CD14-positive monocyte (primary cell): ENCODE measurements around the gene FNDC10. TPM values are rescaled to one million over a fixed set of nuclear protein-coding genes. Genes with fewer than 3 reads are reported as not detected.
"Not testable (repeated sequence)": the region's sequence is repeated elsewhere in the genome, so short reads cannot be mapped to it uniquely, and the experiment has no call there.

Experiments used
- DNase-seq, 3 donors: peaks; one replicate each; pipeline ENCODE4 v3.0.0-alpha.2; 2011 to 2022
- H2AFZ ChIP-seq: 2 replicates; pipeline ENCODE4 v1.6.0; 2012; ENCODE audit warnings: mild to moderate bottlenecking, low read depth, low read length, inconsistent platforms; ENCODE audit not compliant: insufficient read depth, poor library complexity, severe bottlenecking
- H3K27ac ChIP-seq, 2 donors: 1 replicate in 1 of 2; 2 replicates in 1 of 2; pipeline ENCODE4 v1.5.1; 2012 to 2013; ENCODE audit warnings: low read length in 2 of 2, control low read depth in 1 of 2, inconsistent platforms in 1 of 2, low read depth in 1 of 2, mild to moderate bottlenecking in 1 of 2
- H3K27me3 ChIP-seq, 2 donors: one replicate each; pipeline versions ENCODE4 v1.6.0 to v1.6.1; 2011 to 2013; ENCODE audit warnings: low read length in 2 of 2; ENCODE audit not compliant: control insufficient read depth in 2 of 2, insufficient read depth in 2 of 2
- H3K36me3 ChIP-seq, 2 donors: replicated peaks in 1 of 2; 1 replicate in 1 of 2; 2 replicates in 1 of 2; pipeline versions ENCODE4 v1.5.1 to v1.6.1; 2012 to 2013; ENCODE audit warnings: low read length in 2 of 2, control low read depth in 1 of 2, inconsistent platforms in 1 of 2, mild to moderate bottlenecking in 1 of 2; ENCODE audit not compliant: insufficient read depth in 2 of 2, control insufficient read depth in 1 of 2
- H3K4me1 ChIP-seq, 2 donors: 1 replicate in 1 of 2; 2 replicates in 1 of 2; pipeline versions ENCODE4 v1.5.1 to v1.6.1; 2012 to 2013; ENCODE audit warnings: low read length in 2 of 2, control low read depth in 1 of 2, inconsistent platforms in 1 of 2, mild to moderate bottlenecking in 1 of 2, moderate library complexity in 1 of 2; ENCODE audit not compliant: insufficient read depth in 2 of 2, control insufficient read depth in 1 of 2
- H3K4me2 ChIP-seq: replicated peaks from 2 replicates; pipeline ENCODE3; 2012; ENCODE audit warnings: low read length, moderate library complexity, mild to moderate bottlenecking; ENCODE audit not compliant: poor library complexity, severe bottlenecking; ENCODE audit errors: extremely low read depth
- H3K4me3 ChIP-seq, 3 experiments: fragments of 200-600 bp in 1 of 3; sonication (generic) in 1 of 3; replicated peaks in 1 of 3; 1 replicate in 2 of 3; 2 replicates in 1 of 3; pipeline ENCODE4 v1.5.1; 2011 to 2013; ENCODE audit warnings: low read length in 3 of 3, mild to moderate bottlenecking in 3 of 3, control low read depth in 2 of 3, low read depth in 2 of 3, inconsistent platforms in 1 of 3, moderate library complexity in 1 of 3
- H3K79me2 ChIP-seq: 2 replicates; pipeline ENCODE4 v1.6.0; 2012; ENCODE audit warnings: mild to moderate bottlenecking, control low read depth, inconsistent platforms, low read length, moderate library complexity; ENCODE audit not compliant: insufficient read depth
- H3K9ac ChIP-seq: 2 replicates; pipeline ENCODE4 v1.6.0; 2017; ENCODE audit warnings: low read length, mild to moderate bottlenecking; ENCODE audit not compliant: insufficient read depth, poor library complexity, severe bottlenecking
- H3K9me3 ChIP-seq, 2 donors: replicated peaks in 1 of 2; 1 replicate in 1 of 2; 2 replicates in 1 of 2; pipeline versions ENCODE4 v1.5.1 to v1.6.1; 2012 to 2013; ENCODE audit warnings: low read length in 2 of 2, control low read depth in 1 of 2; ENCODE audit not compliant: control insufficient read depth in 1 of 2, insufficient read depth in 1 of 2
- H4K20me1 ChIP-seq: 2 replicates; pipeline ENCODE4 v1.6.0; 2012; ENCODE audit warnings: mild to moderate bottlenecking, low read length, control low read depth, moderate library complexity; ENCODE audit not compliant: insufficient read depth
- H3K27ac Mint-ChIP-seq, 7 donors: one replicate each; pipeline ENCODE4 v1.8.0; 2020; ENCODE audit warnings: mild to moderate bottlenecking in 7 of 7, mixed read lengths in 7 of 7, moderate library complexity in 6 of 7, inconsistent platforms in 2 of 7
- H3K27me3 Mint-ChIP-seq, 3 donors: one replicate each; pipeline ENCODE4 v1.8.0; 2021 to 2022; ENCODE audit warnings: low read depth in 3 of 3, mild to moderate bottlenecking in 3 of 3, mixed read lengths in 3 of 3, moderate library complexity in 3 of 3, inconsistent platforms in 1 of 3
- H3K36me3 Mint-ChIP-seq, 2 donors: one replicate each; pipeline ENCODE4 v1.8.0; 2020; ENCODE audit warnings: mixed read lengths in 2 of 2, inconsistent platforms in 1 of 2, mild to moderate bottlenecking in 1 of 2
- H3K4me1 Mint-ChIP-seq: one replicate; pipeline ENCODE4 v1.8.0; 2020; ENCODE audit warnings: mild to moderate bottlenecking, mixed read lengths
- H3K4me3 Mint-ChIP-seq, 2 donors: one replicate each; pipeline ENCODE4 v1.8.0; 2020; ENCODE audit warnings: mild to moderate bottlenecking in 2 of 2, mixed read lengths in 2 of 2, moderate library complexity in 1 of 2
- H3K9me3 Mint-ChIP-seq, 7 donors: one replicate each; pipeline ENCODE4 v1.8.0; 2020 to 2022; ENCODE audit warnings: mixed read lengths in 7 of 7, mild to moderate bottlenecking in 6 of 7, moderate library complexity in 6 of 7, inconsistent platforms in 2 of 7
- WGBS: methylation state at CpG from one replicate; pipeline ENCODE4 v1.1.5; 2013; ENCODE audit warnings: missing lambda C conversion rate; ENCODE audit not compliant: insufficient coverage; 5-methylcytosine and 5-hydroxymethylcytosine counted together
- intact Hi-C, 2 donors: fragments of 100-400 bp; cut with micrococcal nuclease; formaldehyde crosslinking; loops; one replicate each; pipeline versions ENCODE4 v1.15.0 to v1.15.1; 2023
- polyA plus RNA-seq, 3 donors: library from polyadenylated mRNA; depleted of rRNA in 1 of 3; unstranded in 2 of 3; stranded (reverse) in 1 of 3; fragments of 300-500 nt in 2 of 3; fragments of >200 nt in 1 of 3; fragmentation: Illumina TruSeq in 2 of 3; gene quantifications; 1 replicate in 2 of 3; 2 replicates in 1 of 3; pipeline ENCODE4 v1.2.3, GENCODE V29; 2012 to 2021

FNDC10 gene
- polyA plus RNA-seq, 3 donors, result 0.46 to 3.4 (median 1.5) TPM

GRCh38 chr1:1646326-1646725, 46.4 kb upstream of the FNDC10 start:
- H3K4me2 ChIP-seq, H3K4me3 ChIP-seq, H3K27ac Mint-ChIP-seq, H3K79me2 ChIP-seq, H4K20me1 ChIP-seq, H2AFZ ChIP-seq, intact Hi-C loops, H3K27me3 ChIP-seq, H3K9ac ChIP-seq, H3K27ac ChIP-seq, DNase-seq, H3K9me3 Mint-ChIP-seq, H3K9me3 ChIP-seq, H3K4me3 Mint-ChIP-seq, H3K27me3 Mint-ChIP-seq, H3K4me1 Mint-ChIP-seq, H3K4me1 ChIP-seq: not testable (repeated sequence)
- H3K36me3 Mint-ChIP-seq, result peaks cover 44 to 55% of the 10 kb centered on the region in 2 donors
- WGBS, result no CpG with 5 or more reads among the region's 5 CpGs
- peaks cover 31 to 49% of the 10 kb centered on the region in 2 donors for H3K36me3 ChIP-seq

DNA sequence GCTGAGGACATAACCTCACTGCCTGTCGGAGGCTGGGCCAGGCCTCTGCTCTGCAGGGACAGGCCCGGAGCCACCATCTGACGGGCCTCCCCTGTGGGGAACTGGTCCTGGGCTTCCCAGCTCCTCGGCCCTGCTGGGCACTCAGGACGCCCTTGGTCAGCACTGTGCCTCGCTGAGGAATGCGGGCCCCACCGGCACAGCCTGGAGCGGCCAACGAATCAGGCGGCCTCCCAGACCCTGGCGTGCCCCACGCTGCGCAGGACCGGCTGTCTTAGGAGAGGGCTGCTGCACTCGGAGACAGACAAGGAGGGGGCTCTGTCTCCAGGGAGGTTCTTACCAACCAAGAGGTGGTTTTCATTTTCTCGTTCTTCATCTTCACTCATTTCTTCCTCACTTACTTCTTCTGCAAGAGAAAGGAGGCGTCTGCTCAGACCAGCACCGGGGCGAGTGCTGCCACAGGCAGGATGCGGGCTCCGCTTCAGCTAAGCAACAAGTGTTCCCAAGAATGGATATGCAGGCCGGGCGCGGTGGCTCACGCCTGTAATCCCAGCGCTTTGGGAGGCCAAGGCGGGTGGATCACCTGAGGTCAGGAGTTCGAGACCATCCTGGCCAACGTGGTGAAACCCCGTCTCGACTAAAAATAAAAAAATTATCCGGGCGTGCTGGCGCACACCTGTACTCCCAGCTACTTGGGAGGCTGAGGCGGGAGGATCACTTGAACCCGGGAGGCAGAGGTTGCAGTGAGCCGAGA, 41.0 kb upstream of the FNDC10 start:
- 98% methylated on average over 12 of the region's 38 CpGs for WGBS

GRCh38 chr1:1640081-1640480, 40.1 kb upstream of the FNDC10 start:
- H3K27ac ChIP-seq, H3K4me1 Mint-ChIP-seq, H3K9me3 ChIP-seq, H2AFZ ChIP-seq, H3K27me3 Mint-ChIP-seq, H4K20me1 ChIP-seq, H3K79me2 ChIP-seq, intact Hi-C loops, H3K4me1 ChIP-seq, DNase-seq, H3K4me3 Mint-ChIP-seq, H3K4me3 ChIP-seq, H3K27me3 ChIP-seq, H3K9ac ChIP-seq, H3K4me2 ChIP-seq, H3K27ac Mint-ChIP-seq, H3K9me3 Mint-ChIP-seq: not testable (repeated sequence)
- peaks cover 16 to 24% of the 10 kb centered on the region in 2 donors for H3K36me3 ChIP-seq
- WGBS, result no CpG with 5 or more reads among the region's 25 CpGs
- H3K36me3 Mint-ChIP-seq, result peaks cover 29 to 35% of the 10 kb centered on the region in 2 donors

More for the DNA sequence above, 41.0 kb upstream of the FNDC10 start:
- H3K27ac Mint-ChIP-seq, H3K4me3 Mint-ChIP-seq, H4K20me1 ChIP-seq, H3K9me3 Mint-ChIP-seq, H3K4me3 ChIP-seq, H3K4me1 Mint-ChIP-seq, H3K9me3 ChIP-seq, H3K27me3 ChIP-seq, H3K27ac ChIP-seq, H2AFZ ChIP-seq, intact Hi-C loops, H3K4me2 ChIP-seq, H3K27me3 Mint-ChIP-seq, H3K4me1 ChIP-seq, H3K9ac ChIP-seq, DNase-seq, H3K79me2 ChIP-seq: not testable (repeated sequence)
- peaks cover 16 to 29% of the 10 kb centered on the region in 2 donors for H3K36me3 ChIP-seq
- H3K36me3 Mint-ChIP-seq, result peaks cover 30 to 36% of the 10 kb centered on the region in 2 donors

- H3K27me3 Mint-ChIP-seq, H3K4me1 Mint-ChIP-seq, H3K27me3 ChIP-seq, H3K9ac ChIP-seq, H3K9me3 ChIP-seq, H3K4me1 ChIP-seq, H3K27ac Mint-ChIP-seq, DNase-seq, H3K4me3 Mint-ChIP-seq, H4K20me1 ChIP-seq, H3K4me3 ChIP-seq, H3K4me2 ChIP-seq, H3K79me2 ChIP-seq, intact Hi-C loops, H3K27ac ChIP-seq, H3K9me3 Mint-ChIP-seq, H2AFZ ChIP-seq: not testable (repeated sequence)
- 100% methylated on average over 3 of the region's 16 CpGs for WGBS
- H3K36me3 ChIP-seq, result peaks cover 16 to 24% of the 10 kb centered on the region in 2 donors
- peaks cover 29 to 35% of the 10 kb centered on the region in 2 donors for H3K36me3 Mint-ChIP-seq
Observed at GRCh38 chr1:1639368-1639767, 39.4 kb upstream of the FNDC10 start.
